DND-41 (cell line): ENCODE measurements around the gene PIEZO2.

Experiments
- ATAC-seq: fragments of 200-7000 bp; cut with Tn5 transposase; 3 replicates; pipeline ENCODE4 v1.9.1; 2021; ENCODE audit warnings: low read depth; ENCODE audit not compliant: insufficient read depth
- DNase-seq: peaks from one replicate; pipeline ENCODE4 v3.0.0-alpha.2; 2020
- H2AFZ ChIP-seq: 2 replicates; pipeline ENCODE4 v1.6.0; 2012; ENCODE audit warnings: low read depth, low read length
- H3K27ac ChIP-seq: 2 replicates; pipeline ENCODE4 v1.5.1; 2012; ENCODE audit warnings: low read length, inconsistent platforms
- H3K27me3 ChIP-seq: fragments of 200-600 bp; sonication (generic); 2 replicates; pipeline ENCODE4 v1.6.0; 2012; ENCODE audit warnings: low read length, mild to moderate bottlenecking, inconsistent platforms; ENCODE audit not compliant: insufficient read depth, poor library complexity
- H3K36me3 ChIP-seq: 2 replicates; pipeline ENCODE4 v1.5.1; 2012; ENCODE audit warnings: low read length, inconsistent platforms; ENCODE audit not compliant: insufficient read depth
- H3K4me1 ChIP-seq: 2 replicates; pipeline ENCODE4 v1.5.1; 2012; ENCODE audit warnings: mild to moderate bottlenecking, low read length; ENCODE audit not compliant: insufficient read depth
- H3K4me2 ChIP-seq: 2 replicates; pipeline ENCODE4 v1.6.0; 2012; ENCODE audit warnings: mild to moderate bottlenecking, moderate library complexity, low read length, inconsistent platforms; ENCODE audit not compliant: insufficient read depth
- H3K4me3 ChIP-seq, 2 experiments: fragments of 200-600 bp in 1 of 2; shearing (Covaris generic) in 1 of 2; 2 replicates each; pipeline ENCODE4 v1.5.1; 2012 to 2016; ENCODE audit warnings: inconsistent platforms in 2 of 2, low read length in 2 of 2, mild to moderate bottlenecking in 2 of 2, low read depth in 1 of 2, moderate library complexity in 1 of 2
- H3K79me2 ChIP-seq: 2 replicates; pipeline ENCODE4 v1.6.0; 2012; ENCODE audit warnings: low read length, inconsistent platforms; ENCODE audit not compliant: insufficient read depth
- H3K9ac ChIP-seq: 2 replicates; pipeline ENCODE4 v1.6.0; 2012; ENCODE audit warnings: low read depth, mild to moderate bottlenecking, inconsistent platforms, low read length, moderate library complexity
- H3K9me3 ChIP-seq: 2 replicates; pipeline ENCODE4 v1.5.1; 2012; ENCODE audit warnings: low read length, moderate library complexity, mild to moderate bottlenecking, inconsistent platforms; ENCODE audit not compliant: insufficient read depth, severe bottlenecking
- H4K20me1 ChIP-seq: 2 replicates; pipeline ENCODE4 v1.6.0; 2012; ENCODE audit warnings: low read length; ENCODE audit not compliant: insufficient read depth
- CTCF ChIP-seq: IDR thresholded peaks from 2 replicates; pipeline ENCODE4 v1.5.1; 2012; ENCODE audit warnings: borderline replicate concordance, low read length, moderate library complexity, mild to moderate bottlenecking; ENCODE audit not compliant: poor library complexity, severe bottlenecking; ENCODE audit errors: extremely low read depth
- EZH2 ChIP-seq: IDR thresholded peaks from 3 replicates; pipeline ENCODE4 v1.6.1; 2012; ENCODE audit warnings: borderline replicate concordance, low read depth, mild to moderate bottlenecking, moderate library complexity, low read length, inconsistent platforms; ENCODE audit not compliant: severe bottlenecking

The PIEZO2 gene

GRCh38 chr18:11089931-11090715, 59.2 kb downstream of the PIEZO2 start:
- Histone ChIP-seq H4K20me1 (no peaks in the 10 kb centered on the region), H3K9me3 (no peaks in the 10 kb centered on the region), H3K36me3 (no peaks in the 10 kb centered on the region), H3K4me2 (no peak overlapping the region), H3K4me3 (no peak overlapping the region), H2AFZ (no peak overlapping the region), H3K79me2 (no peaks in the 10 kb centered on the region), H3K9ac (no peak overlapping the region), H3K4me1 (no peaks in the 10 kb centered on the region), H3K27ac (no peak overlapping the region), H3K27me3 (peaks cover 8% of the 10 kb centered on the region)
- DNase-seq (no peak), ATAC-seq (no peak)
- no peak for TF ChIP-seq EZH2
- TF ChIP-seq CTCF = no peak

DNA sequence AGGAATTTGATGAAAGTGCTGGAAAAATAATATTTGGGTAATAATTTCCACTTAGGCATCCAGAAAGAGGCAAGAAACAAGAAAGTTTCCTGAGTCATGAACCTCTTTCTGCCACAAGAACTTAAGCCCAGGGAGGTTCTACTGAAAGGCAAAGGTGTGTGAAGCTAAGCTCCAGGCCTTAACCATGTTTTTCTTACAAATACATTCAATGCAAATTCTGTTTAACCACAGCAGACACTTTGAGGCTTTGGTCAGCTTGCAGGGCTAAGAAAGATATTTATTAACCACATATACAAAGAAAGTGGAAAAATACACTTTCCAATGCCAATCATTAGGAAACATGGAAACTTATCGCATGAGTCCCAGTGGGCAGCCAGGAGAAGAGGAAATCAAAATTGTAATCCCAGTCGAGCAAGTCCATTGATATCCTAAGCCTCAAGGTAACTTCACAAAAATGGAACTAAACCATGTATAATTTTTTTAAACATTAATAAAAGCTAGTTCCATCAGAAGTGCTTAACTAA, 68.3 kb downstream of the PIEZO2 start:
- no peak overlapping the region for H3K4me2 ChIP-seq
- no peaks in the 10 kb centered on the region for H3K9me3 ChIP-seq
- H3K9ac ChIP-seq = no peak overlapping the region
- H4K20me1 ChIP-seq = no peaks in the 10 kb centered on the region
- H2AFZ ChIP-seq = no peak overlapping the region
- H3K27ac ChIP-seq = no peak overlapping the region
- ATAC-seq = no peak
- no peak for DNase-seq
- H3K36me3 ChIP-seq = no peaks in the 10 kb centered on the region
- H3K4me3 ChIP-seq = no peak overlapping the region
- peaks cover 11% of the 10 kb centered on the region for H3K27me3 ChIP-seq
- H3K4me1 ChIP-seq = no peaks in the 10 kb centered on the region
- no peak for TF ChIP-seq EZH2
- no peak for TF ChIP-seq CTCF
- no peaks in the 10 kb centered on the region for H3K79me2 ChIP-seq

DNA sequence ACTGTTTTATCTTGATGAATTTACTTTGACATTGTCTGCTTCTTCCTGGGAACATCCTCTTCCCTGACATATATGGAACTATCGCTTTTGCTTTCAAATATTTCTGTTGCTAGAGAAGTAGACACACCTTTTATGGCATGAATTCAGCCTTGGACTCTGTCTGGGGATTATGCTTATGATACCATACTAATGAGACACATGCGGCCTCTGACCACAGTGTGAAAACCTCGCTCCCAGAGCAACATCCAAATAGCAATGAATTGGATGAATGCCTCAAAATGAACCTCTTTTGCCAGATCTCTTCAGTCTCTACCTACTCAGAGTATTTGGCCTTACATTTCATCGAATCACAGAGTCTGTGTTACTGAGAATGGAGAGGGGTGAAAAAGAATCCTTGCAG, 70.9 kb downstream of the PIEZO2 start:
- ATAC-seq (no peak), DNase-seq (no peak)
- no peak overlapping the region for H2AFZ ChIP-seq
- no peak for TF ChIP-seq EZH2
- no peak for TF ChIP-seq CTCF
- H3K79me2 ChIP-seq = no peaks in the 10 kb centered on the region
- H3K36me3 ChIP-seq = no peaks in the 10 kb centered on the region
- H3K4me2 ChIP-seq = no peak overlapping the region
- H3K4me3 ChIP-seq = no peak overlapping the region
- no peaks in the 10 kb centered on the region for H3K4me1 ChIP-seq
- H4K20me1 ChIP-seq = no peaks in the 10 kb centered on the region
- H3K27ac ChIP-seq = no peak overlapping the region
- no peaks in the 10 kb centered on the region for H3K9me3 ChIP-seq
- H3K9ac ChIP-seq = no peak overlapping the region
- peaks cover 9% of the 10 kb centered on the region for H3K27me3 ChIP-seq
